Measurements from ENCODE around the gene PI4KA.

The PI4KA gene

GRCh38 chr22:20814221-20814808 is 44.3 kb downstream of the PI4KA start:
- DNase-seq, result no peak

- no peak for DNase-seq
These were observed 45.6 kb downstream of the PI4KA start for GRCh38 chr22:20813056-20813455.

- DNase-seq, result no peak
These were observed 46.5 kb downstream of the PI4KA start for GRCh38 chr22:20811971-20812660.

GRCh38 chr22:20811171-20811570 is 47.4 kb downstream of the PI4KA start:
- no peak for DNase-seq

GRCh38 chr22:20810645-20811044 is 48.0 kb downstream of the PI4KA start:
- DNase-seq, result no peak

- DNase-seq, result no peak
These were observed 48.9 kb downstream of the PI4KA start for GRCh38 chr22:20809538-20810185.

- DNase-seq, result no peak
These were observed 49.8 kb downstream of the PI4KA start for GRCh38 chr22:20808844-20809243.

GRCh38 chr22:20807315-20807752 is 51.3 kb downstream of the PI4KA start:
- DNase-seq, result no peak

GRCh38 chr22:20805972-20806471 is 52.6 kb downstream of the PI4KA start:
- no peak for DNase-seq

GRCh38 chr22:20804650-20805049 is 54.0 kb downstream of the PI4KA start:
- DNase-seq, result no peak

- DNase-seq, result no peak
These were observed 54.8 kb downstream of the PI4KA start for GRCh38 chr22:20803696-20804324.

GRCh38 chr22:20802922-20803553 is 55.6 kb downstream of the PI4KA start:
- DNase-seq, result no peak

GRCh38 chr22:20802452-20802851 is 56.2 kb downstream of the PI4KA start:
- no peak for DNase-seq

- no peak for DNase-seq
These were observed 59.2 kb downstream of the PI4KA start for GRCh38 chr22:20799449-20799848.

GRCh38 chr22:20798974-20799373 is 59.6 kb downstream of the PI4KA start:
- no peak for DNase-seq

- no peak for DNase-seq
These were observed 60.4 kb downstream of the PI4KA start for GRCh38 chr22:20798218-20798617.

GRCh38 chr22:20796731-20797130 is 61.9 kb downstream of the PI4KA start:
- no peak for DNase-seq

- no peak for DNase-seq
These were observed 63.8 kb downstream of the PI4KA start for GRCh38 chr22:20794650-20795413.

GRCh38 chr22:20793748-20794649 is 64.6 kb downstream of the PI4KA start:
- DNase-seq, result no peak

- DNase-seq, result no peak
These were observed 65.5 kb downstream of the PI4KA start for GRCh38 chr22:20792966-20793728.

Measured in activated CD4-positive, CD25-positive, alpha-beta regulatory T cell treated with anti-CD3 and anti-CD28 coated beads, Interleukin-2, amount 50 U/mL, for 72 hours (primary cell).